ENCODE measurements around the gene CEP55. TPM values are rescaled to one million over a fixed set of nuclear protein-coding genes. Genes with fewer than 3 reads are reported as not detected.

CEP55 gene
- polyA plus RNA-seq, 3 donors, result 14.3 to 16.8 (median 16.6) TPM

GRCh38 chr10:93554760-93555432 is 58.5 kb downstream of the CEP55 start:
- DNase-seq (ENCODE audit: low read depth in 3 of 3, low spot score in 2 of 3), result peak; percentile 38 to 57 (median 47)

- no peak for DNase-seq (ENCODE audit: low read depth in 3 of 3, low spot score in 2 of 3)
Observed at GRCh38 chr10:93559490-93559889, 63.1 kb downstream of the CEP55 start.

GRCh38 chr10:93560541-93560940 is 64.1 kb downstream of the CEP55 start:
- DNase-seq (ENCODE audit: low read depth in 3 of 3, low spot score in 2 of 3), result no peak

- DNase-seq (ENCODE audit: low read depth in 3 of 3, low spot score in 2 of 3), result no peak
Observed at GRCh38 chr10:93565446-93565845, 69.0 kb downstream of the CEP55 start.

- DNase-seq (ENCODE audit: low read depth in 3 of 3, low spot score in 2 of 3), result no peak
Observed at GRCh38 chr10:93566435-93567276, 70.2 kb downstream of the CEP55 start, which contains the start of gene FFAR4. TSS of gene FFAR4 (plus strand) at chr10:93566665. CDS start at chr10:93566721, 56 bp downstream.

GRCh38 chr10:93567277-93568104 is 71.1 kb downstream of the CEP55 start:
- DNase-seq (ENCODE audit: low read depth in 3 of 3, low spot score in 2 of 3), result no peak

- no peak for DNase-seq (ENCODE audit: low read depth in 3 of 3, low spot score in 2 of 3)
Observed at GRCh38 chr10:93568105-93568390, 71.6 kb downstream of the CEP55 start.

GRCh38 chr10:93570383-93570782 is 74.0 kb downstream of the CEP55 start:
- no peak for DNase-seq (ENCODE audit: low read depth in 3 of 3, low spot score in 2 of 3)

GRCh38 chr10:93572606-93573005 is 76.2 kb downstream of the CEP55 start:
- no peak for DNase-seq (ENCODE audit: low read depth in 3 of 3, low spot score in 2 of 3)

GRCh38 chr10:93573051-93573909 is 76.9 kb downstream of the CEP55 start:
- DNase-seq (ENCODE audit: low read depth in 3 of 3, low spot score in 2 of 3), result no peak

- no peak for DNase-seq (ENCODE audit: low read depth in 3 of 3, low spot score in 2 of 3)
Observed at GRCh38 chr10:93573924-93574323, 77.5 kb downstream of the CEP55 start.

- no peak for DNase-seq (ENCODE audit: low read depth in 3 of 3, low spot score in 2 of 3)
Observed at GRCh38 chr10:93576888-93577287, 80.5 kb downstream of the CEP55 start.

- DNase-seq (ENCODE audit: low read depth in 3 of 3, low spot score in 2 of 3), result no peak
Observed at GRCh38 chr10:93577565-93577964, 81.2 kb downstream of the CEP55 start.

Other genes with a start within 250 kb of the CEP55 start
- gene MYOF, start 14.3 kb upstream of the CEP55 start, polyA plus RNA-seq (ENCODE audit: insufficient read length in 3 of 3), result 10 to 100 TPM; 29.1 to 32.8 (median 30.5) TPM
- not detected for gene FFAR4, start 70.1 kb downstream of the CEP55 start, polyA plus RNA-seq (ENCODE audit: insufficient read length in 3 of 3)
- gene RBP4, start 104.6 kb downstream of the CEP55 start, polyA plus RNA-seq (ENCODE audit: insufficient read length in 3 of 3), result under 1 TPM; 0.43 to 0.68 (median 0.64) TPM
- under 1 TPM; 0.24 to 0.40 (median 0.28) TPM for gene PDE6C, start 115.9 kb downstream of the CEP55 start, polyA plus RNA-seq (ENCODE audit: insufficient read length in 3 of 3)
- 10 to 100 TPM; 26.8 to 37.9 (median 33.1) TPM for gene FRA10AC1, start 206.0 kb downstream of the CEP55 start, polyA plus RNA-seq (ENCODE audit: insufficient read length in 3 of 3)